Measurements from ENCODE around the gene MAPK9.
"Not testable (repeated sequence)": the region's sequence is repeated elsewhere in the genome, so short reads cannot be mapped to it uniquely, and the experiment has no call there.

DNA sequence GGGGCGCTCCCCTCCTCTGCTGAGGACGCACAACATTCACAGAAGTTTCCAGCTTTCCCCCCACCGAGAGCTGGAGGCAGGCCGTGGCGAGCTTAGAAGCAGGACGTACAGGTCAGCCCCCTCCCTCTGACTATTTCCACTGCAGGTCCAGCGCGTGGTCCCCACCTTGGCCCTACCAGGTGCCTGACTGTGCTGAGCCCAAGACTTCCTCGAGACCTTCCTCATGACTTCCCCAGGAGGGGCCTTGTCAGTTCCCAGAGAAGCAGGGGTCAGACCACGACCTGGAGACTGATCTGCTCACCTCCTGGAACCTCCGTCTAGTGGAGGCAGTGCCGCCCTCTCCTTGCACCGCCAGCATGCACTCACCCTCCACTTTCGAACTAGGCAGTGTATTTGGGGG, 7.1 kb upstream of the MAPK9 start:
- TF ChIP-seq EZH2 (IDR thresholded peaks at IDR 0.05; ENCODE audit: insufficient read depth, poor library complexity, severe bottlenecking); EZH2phosphoT487 (IDR thresholded peaks at IDR 0.05; ENCODE audit: insufficient read depth, low read depth): not testable (repeated sequence)
